AG04450 (cell line): ENCODE measurements around the gene ITIH4. TPM values are rescaled to one million over a fixed set of nuclear protein-coding genes. Genes with fewer than 3 reads are reported as not detected.

Experiments
- CTCF ChIA-PET: fragments of 300-600, 350-600 bp; formaldehyde crosslinking; extraction: SDS; loops from one replicate; lab custom pipeline; 2022; ENCODE audit warnings: antibody characterized with exemption, inconsistent platforms; lab: Charles Lee
- POLR2A ChIA-PET: fragments of 350-600 bp; formaldehyde crosslinking; extraction: SDS; loops from one replicate; lab custom pipeline; 2021; ENCODE audit warnings: antibody characterized with exemption, inconsistent platforms; lab: Yijun Ruan, JAX
- DNase-seq: peaks from one replicate; pipeline ENCODE4 v3.0.0-alpha.2; 2011; ENCODE audit warnings: low read depth, low spot score
- H3K27ac ChIP-seq: one replicate; pipeline ENCODE4 v1.5.1; 2012; ENCODE audit warnings: low read depth, low read length, control low read depth
- H3K27me3 ChIP-seq: one replicate; pipeline ENCODE4 v1.6.0; 2012; ENCODE audit warnings: low read length; ENCODE audit not compliant: control insufficient read depth, insufficient read depth
- H3K4me3 ChIP-seq: 2 replicates; pipeline ENCODE4 v1.5.1; 2011; ENCODE audit warnings: mild to moderate bottlenecking, low read depth, low read length, control low read depth
- H3K9me3 ChIP-seq: 2 replicates; pipeline ENCODE4 v1.5.1; 2012; ENCODE audit warnings: low read length; ENCODE audit not compliant: control insufficient read depth, insufficient read depth
- polyA plus RNA-seq: library from polyadenylated mRNA; depleted of rRNA; stranded (reverse); fragments of >200 nt; gene quantifications from 2 replicates; pipeline ENCODE4 v1.2.3, GENCODE V29; 2011
- TF ChIP-seq, protein P1 (sequence below): IDR thresholded peaks from 2 replicates; pipeline ENCODE4 v1.5.1; 2011; ENCODE audit warnings: low read depth, low read length, control low read depth, inconsistent platforms

The ITIH4 gene
- polyA plus RNA-seq, 1 experiment: 0.64 TPM

DNA sequence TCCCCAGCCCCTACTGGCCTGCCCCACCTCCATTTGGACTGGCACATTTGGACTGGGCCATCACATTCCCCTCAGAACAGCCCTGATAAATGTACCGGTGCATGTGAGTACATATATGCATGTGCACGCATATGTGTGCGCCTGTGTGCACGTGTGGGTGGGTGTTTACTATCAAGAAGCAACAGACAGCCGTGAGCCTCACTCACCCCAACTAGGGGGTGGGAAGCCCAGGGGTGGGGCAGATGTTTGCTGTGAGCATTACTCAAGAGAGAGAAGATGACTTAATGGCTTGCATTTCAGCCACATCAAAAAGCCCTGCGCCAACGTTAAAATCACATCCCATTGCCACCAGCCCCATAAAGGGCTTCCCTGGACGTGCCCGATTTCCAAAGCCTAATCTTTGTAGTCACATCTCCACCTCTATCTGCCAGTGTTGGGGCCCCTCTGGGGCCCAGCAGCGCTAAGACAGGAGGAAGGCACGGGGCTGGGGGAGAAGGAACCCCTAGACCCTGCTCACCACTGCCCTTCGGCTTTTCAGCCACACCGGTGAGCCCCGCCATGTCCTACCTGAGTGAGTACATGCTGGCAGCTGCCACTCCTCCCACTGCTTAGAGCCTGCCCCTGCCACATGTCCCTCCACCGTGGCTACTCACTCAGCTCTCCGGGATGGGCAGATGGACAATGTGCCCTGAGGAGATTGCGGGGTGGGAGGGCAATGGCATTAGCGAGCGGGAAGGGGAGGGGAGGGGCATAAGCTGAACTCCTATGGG is 25.0 kb downstream of the ITIH4 start:
- TF ChIP-seq, protein P1, sequence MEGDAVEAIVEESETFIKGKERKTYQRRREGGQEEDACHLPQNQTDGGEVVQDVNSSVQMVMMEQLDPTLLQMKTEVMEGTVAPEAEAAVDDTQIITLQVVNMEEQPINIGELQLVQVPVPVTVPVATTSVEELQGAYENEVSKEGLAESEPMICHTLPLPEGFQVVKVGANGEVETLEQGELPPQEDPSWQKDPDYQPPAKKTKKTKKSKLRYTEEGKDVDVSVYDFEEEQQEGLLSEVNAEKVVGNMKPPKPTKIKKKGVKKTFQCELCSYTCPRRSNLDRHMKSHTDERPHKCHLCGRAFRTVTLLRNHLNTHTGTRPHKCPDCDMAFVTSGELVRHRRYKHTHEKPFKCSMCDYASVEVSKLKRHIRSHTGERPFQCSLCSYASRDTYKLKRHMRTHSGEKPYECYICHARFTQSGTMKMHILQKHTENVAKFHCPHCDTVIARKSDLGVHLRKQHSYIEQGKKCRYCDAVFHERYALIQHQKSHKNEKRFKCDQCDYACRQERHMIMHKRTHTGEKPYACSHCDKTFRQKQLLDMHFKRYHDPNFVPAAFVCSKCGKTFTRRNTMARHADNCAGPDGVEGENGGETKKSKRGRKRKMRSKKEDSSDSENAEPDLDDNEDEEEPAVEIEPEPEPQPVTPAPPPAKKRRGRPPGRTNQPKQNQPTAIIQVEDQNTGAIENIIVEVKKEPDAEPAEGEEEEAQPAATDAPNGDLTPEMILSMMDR: no peak
- Histone ChIP-seq H3K27ac (no peak overlapping the region), H3K4me3 (no peak overlapping the region), H3K9me3 (no peaks in the 10 kb centered on the region; the same call in 1 of the 2 replicates), H3K27me3 (peaks cover 17% of the 10 kb centered on the region)
- CTCF ChIA-PET: no interaction called here
- no peak for DNase-seq
- POLR2A ChIA-PET: interaction anchor here (0.7 kb wide), 1 partner anchor 13 kb away, joined by 8 read pairs; no protein-coding TSS in a partner anchor

DNA sequence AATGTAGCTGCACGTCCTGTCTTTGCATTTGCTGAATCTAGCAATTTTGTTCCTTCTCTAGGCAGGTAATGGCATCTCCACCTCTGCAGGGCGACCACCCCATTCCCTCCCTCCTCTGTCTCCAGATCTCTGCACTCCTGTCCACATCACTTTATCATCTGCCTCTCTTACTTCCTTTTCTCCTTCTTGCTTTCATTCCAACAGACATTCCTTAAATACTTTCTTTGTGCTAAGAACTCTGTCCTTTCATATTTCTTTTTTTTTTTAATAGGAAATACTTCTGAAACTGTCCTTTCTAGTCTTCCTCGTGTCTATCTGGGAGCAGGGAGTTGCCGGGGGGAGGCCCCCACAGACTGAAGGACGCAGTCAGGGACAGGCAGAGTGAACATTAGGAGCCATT is 28.6 kb downstream of the ITIH4 start:
- peaks cover 3% of the 10 kb centered on the region for H3K27me3 ChIP-seq
- ChIA-PET CTCF (no interaction called here), POLR2A (no interaction called here)
- no peak for DNase-seq
- no peak overlapping the region for H3K4me3 ChIP-seq
- no peaks in the 10 kb centered on the region; the same call in 1 of the 2 replicates for H3K9me3 ChIP-seq
- H3K27ac ChIP-seq: no peak overlapping the region
- TF ChIP-seq, protein P1: no peak

DNA sequence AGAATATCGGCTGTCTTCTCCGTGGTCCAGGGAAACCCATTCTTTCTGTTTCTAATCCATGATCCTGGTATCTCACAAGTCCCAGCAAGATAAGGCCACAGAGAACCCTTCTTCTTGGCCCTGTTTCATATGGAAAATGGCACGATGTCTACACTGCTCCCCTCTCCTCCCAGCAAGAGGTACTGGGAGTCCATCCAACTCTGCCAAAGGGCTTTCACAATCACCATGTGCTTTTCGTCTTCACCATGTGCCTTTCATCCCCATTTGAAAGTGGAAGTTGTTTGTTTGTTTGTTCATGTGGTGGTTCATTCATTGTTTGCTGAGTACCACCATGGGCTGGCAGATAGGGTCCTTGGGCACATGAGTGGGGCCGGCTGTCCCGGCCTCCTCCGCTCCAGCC is 30.4 kb downstream of the ITIH4 start:
- POLR2A ChIA-PET: no interaction called here
- Histone ChIP-seq H3K9me3 (no peaks in the 10 kb centered on the region; the same call in 1 of the 2 replicates), H3K27me3 (no peaks in the 10 kb centered on the region), H3K27ac (no peak overlapping the region), H3K4me3 (no peak overlapping the region)
- TF ChIP-seq, protein P1: no peak
- no peak for DNase-seq
- CTCF ChIA-PET: no interaction called here

DNA sequence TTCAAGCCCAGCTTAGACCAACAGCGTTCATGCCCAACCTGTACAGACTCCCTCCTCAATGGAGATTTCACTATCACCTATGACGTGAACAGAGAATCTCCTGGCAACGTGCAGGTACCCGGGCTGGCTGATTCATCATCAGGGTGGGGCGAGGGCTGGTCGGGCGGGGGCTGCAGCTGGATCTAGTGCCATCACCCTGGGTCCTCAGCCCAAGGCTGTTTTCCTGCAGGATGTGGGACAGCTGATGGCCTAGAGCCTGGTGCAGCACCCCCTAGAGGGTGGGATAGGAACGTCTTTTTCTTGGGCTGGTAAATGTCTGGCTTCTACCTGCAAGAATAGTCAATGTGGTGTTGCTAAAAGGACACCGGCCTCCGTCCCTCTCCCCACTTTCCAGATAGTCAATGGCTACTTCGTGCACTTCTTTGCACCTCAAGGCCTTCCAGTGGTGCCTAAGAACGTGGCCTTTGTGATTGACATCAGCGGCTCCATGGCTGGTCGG is 31.4 kb downstream of the ITIH4 start:
- no peak overlapping the region for H3K27ac ChIP-seq
- no peaks in the 10 kb centered on the region for H3K27me3 ChIP-seq
- POLR2A ChIA-PET: interaction anchor here (1.0 kb wide), 1 partner anchor 28 kb away, joined by 4 read pairs; the partner anchor contains the start of gene NEK4
- CTCF ChIA-PET: no interaction called here
- H3K4me3 ChIP-seq: no peak overlapping the region
- DNase-seq: no peak
- TF ChIP-seq, protein P1: peak; percentile 36
- H3K9me3 ChIP-seq: no peaks in the 10 kb centered on the region; the same call in 1 of the 2 replicates
